ENCODE measurements around the gene IL20. TPM values are rescaled to one million over a fixed set of nuclear protein-coding genes. Genes with fewer than 3 reads are reported as not detected.
A peak's percentile ranks its signal among the peaks of the same experiment; 100 is the strongest.

Gene IL20
- total and polyA plus RNA-seq, 11 donors, result not detected

DNA sequence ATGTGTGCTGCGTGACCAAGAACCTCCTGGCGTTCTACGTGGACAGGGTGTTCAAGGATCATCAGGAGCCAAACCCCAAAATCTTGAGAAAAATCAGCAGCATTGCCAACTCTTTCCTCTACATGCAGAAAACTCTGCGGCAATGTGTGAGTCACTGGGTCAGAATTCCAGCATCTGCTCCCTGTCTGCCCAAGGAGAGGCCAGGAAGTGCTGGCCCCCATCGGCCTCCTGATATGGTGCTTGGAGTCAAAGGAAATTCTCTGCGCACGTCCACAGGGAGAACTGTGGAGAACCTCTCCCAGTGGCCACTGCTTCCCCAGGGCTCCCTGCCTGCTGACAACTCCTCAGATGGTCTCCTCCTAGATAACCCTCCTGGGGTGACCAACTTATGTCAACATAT is 25.6 kb upstream of the IL20 start:
- no peak overlapping the region for H3K4me3 ChIP-seq
- no peak overlapping the region for H3K27ac ChIP-seq
- H3K27me3 ChIP-seq, result peaks cover 0 to 6% (median 0%) of the 10 kb centered on the region in 9 donors
- no peaks in the 10 kb centered on the region for H3K36me3 ChIP-seq
- no peaks in the 10 kb centered on the region for H3K9me3 ChIP-seq
- peaks cover 0 to 5% (median 0%) of the 10 kb centered on the region in 12 donors for H3K4me1 ChIP-seq
- intact Hi-C loops (cut with DNase I), result no loop called here
- DNase-seq, result no peak
- peak in 2 of 4 donors; percentile 29 to 31 for ATAC-seq
- 66 to 81% (median 73%) methylated on average over 6 to 7 of the region's 7 CpGs for WGBS, 4 donors
- TF ChIP-seq, protein P1, sequence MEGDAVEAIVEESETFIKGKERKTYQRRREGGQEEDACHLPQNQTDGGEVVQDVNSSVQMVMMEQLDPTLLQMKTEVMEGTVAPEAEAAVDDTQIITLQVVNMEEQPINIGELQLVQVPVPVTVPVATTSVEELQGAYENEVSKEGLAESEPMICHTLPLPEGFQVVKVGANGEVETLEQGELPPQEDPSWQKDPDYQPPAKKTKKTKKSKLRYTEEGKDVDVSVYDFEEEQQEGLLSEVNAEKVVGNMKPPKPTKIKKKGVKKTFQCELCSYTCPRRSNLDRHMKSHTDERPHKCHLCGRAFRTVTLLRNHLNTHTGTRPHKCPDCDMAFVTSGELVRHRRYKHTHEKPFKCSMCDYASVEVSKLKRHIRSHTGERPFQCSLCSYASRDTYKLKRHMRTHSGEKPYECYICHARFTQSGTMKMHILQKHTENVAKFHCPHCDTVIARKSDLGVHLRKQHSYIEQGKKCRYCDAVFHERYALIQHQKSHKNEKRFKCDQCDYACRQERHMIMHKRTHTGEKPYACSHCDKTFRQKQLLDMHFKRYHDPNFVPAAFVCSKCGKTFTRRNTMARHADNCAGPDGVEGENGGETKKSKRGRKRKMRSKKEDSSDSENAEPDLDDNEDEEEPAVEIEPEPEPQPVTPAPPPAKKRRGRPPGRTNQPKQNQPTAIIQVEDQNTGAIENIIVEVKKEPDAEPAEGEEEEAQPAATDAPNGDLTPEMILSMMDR (IDR thresholded peaks at IDR 0.05), result no peak
- no peak for TF ChIP-seq POLR2A (IDR thresholded peaks at IDR 0.05)

DNA sequence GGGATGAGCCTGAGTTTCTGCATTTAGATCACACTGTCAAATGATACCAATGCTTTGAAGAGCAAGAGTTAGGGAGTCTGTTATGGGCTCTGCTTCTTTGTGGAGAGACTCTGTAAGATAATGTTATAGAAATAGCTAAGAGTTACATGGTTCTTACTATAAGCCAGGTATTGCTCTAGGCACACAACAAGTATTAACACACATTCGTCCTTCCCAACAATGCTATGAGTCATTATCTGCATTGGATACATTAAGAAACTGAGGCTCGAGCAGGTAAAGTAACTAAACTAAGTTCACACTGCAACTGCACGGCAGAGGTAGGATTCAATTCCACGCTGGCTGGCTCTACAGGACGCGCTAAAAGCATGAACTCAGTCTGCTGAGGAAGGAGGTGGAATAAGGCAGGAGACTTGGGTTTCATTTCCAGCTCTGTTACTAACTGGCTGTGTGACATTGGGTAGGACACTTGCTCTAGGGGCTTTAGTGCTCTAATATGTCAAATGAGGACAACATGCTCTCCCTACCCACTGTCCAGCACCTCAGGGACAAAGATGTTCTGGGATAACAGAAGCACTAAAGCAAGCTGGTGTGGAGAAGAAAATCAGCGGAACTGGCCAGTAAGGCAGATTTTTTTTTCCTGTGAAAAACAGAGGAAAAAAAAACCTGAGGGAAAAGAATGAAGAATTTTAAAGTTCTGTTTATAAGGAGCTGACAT is 23.7 kb upstream of the IL20 start:
- Histone ChIP-seq H3K9me3 (no peaks in the 10 kb centered on the region), H3K4me3 (no peak overlapping the region), H3K4me1 (no peaks in the 10 kb centered on the region), H3K27me3 (peaks cover 0 to 6% (median 0%) of the 10 kb centered on the region in 9 donors), H3K36me3 (no peaks in the 10 kb centered on the region), H3K27ac (no peak overlapping the region)
- ATAC-seq (no peak), DNase-seq (no peak)
- WGBS, 4 donors, result 85 to 94% (median 91%) methylated on average over 7 of the region's 7 CpGs
- intact Hi-C loops (cut with DNase I), result no loop called here
- TF ChIP-seq, protein P1 (IDR thresholded peaks at IDR 0.05), result no peak
- no peak for TF ChIP-seq POLR2A (IDR thresholded peaks at IDR 0.05)

GRCh38 chr1:206842854-206843253 is 22.6 kb upstream of the IL20 start:
- ATAC-seq (no peak), DNase-seq (no peak)
- H3K9me3 ChIP-seq, result no peaks in the 10 kb centered on the region
- no peak overlapping the region for H3K4me3 ChIP-seq
- H3K27ac ChIP-seq, result no peak overlapping the region
- H3K36me3 ChIP-seq, result no peaks in the 10 kb centered on the region
- H3K4me1 ChIP-seq, result no peaks in the 10 kb centered on the region
- TF ChIP-seq POLR2A (IDR thresholded peaks at IDR 0.05), result no peak
- TF ChIP-seq, protein P1 (IDR thresholded peaks at IDR 0.05), result no peak
- intact Hi-C loops (cut with DNase I), result no loop called here
- H3K27me3 ChIP-seq, result peaks cover 0 to 3% (median 0%) of the 10 kb centered on the region in 9 donors

GRCh38 chr1:206843626-206844025 is 21.8 kb upstream of the IL20 start:
- Histone ChIP-seq H3K4me1 (no peaks in the 10 kb centered on the region), H3K27ac (no peak overlapping the region), H3K4me3 (no peak overlapping the region), H3K27me3 (no peaks in the 10 kb centered on the region), H3K9me3 (no peaks in the 10 kb centered on the region), H3K36me3 (no peaks in the 10 kb centered on the region)
- no peak for ATAC-seq
- intact Hi-C loops (cut with DNase I), result no loop called here
- TF ChIP-seq POLR2A (IDR thresholded peaks at IDR 0.05), result no peak
- TF ChIP-seq, protein P1 (IDR thresholded peaks at IDR 0.05), result no peak
- 93 to 99% (median 94%) methylated on average over 4 of the region's 4 CpGs for WGBS, 4 donors
- DNase-seq, result no peak
